DOHH2 (cell line): ENCODE data around the gene RAMP2.

Source experiments
- CTCF ChIP-seq: fragments of 200-600 bp; sonication (generic); IDR thresholded peaks from one replicate; pipeline ENCODE4 v1.5.1; 2014; ENCODE audit warnings: antibody characterized with exemption, mild to moderate bottlenecking, low read depth, low read length; ENCODE audit not compliant: poor library complexity, severe bottlenecking
- EZH2phosphoT487 ChIP-seq: fragments of 200-600 bp; sonication (generic); IDR thresholded peaks from 2 replicates; pipeline ENCODE4 v1.6.1; 2017; ENCODE audit warnings: borderline replicate concordance, mild to moderate bottlenecking, antibody characterized with exemption, low read length, moderate library complexity, mixed read lengths

GRCh38 chr17:42779304-42779935, 18.4 kb downstream of the RAMP2 start:
- no peak for TF ChIP-seq CTCF
- no peak for TF ChIP-seq EZH2phosphoT487
